Measurements from ENCODE around the gene GPR3. TPM values are rescaled to one million over a fixed set of nuclear protein-coding genes. Genes with fewer than 3 reads are reported as not detected.

GPR3 gene
- total and polyA plus RNA-seq, 10 of the 15 experiments (the other 5 are each of a cell fraction or from before 2014, with no cell fraction given) = 0.33 to 1.4 (median 0.63) TPM; not detected in 3

DNA sequence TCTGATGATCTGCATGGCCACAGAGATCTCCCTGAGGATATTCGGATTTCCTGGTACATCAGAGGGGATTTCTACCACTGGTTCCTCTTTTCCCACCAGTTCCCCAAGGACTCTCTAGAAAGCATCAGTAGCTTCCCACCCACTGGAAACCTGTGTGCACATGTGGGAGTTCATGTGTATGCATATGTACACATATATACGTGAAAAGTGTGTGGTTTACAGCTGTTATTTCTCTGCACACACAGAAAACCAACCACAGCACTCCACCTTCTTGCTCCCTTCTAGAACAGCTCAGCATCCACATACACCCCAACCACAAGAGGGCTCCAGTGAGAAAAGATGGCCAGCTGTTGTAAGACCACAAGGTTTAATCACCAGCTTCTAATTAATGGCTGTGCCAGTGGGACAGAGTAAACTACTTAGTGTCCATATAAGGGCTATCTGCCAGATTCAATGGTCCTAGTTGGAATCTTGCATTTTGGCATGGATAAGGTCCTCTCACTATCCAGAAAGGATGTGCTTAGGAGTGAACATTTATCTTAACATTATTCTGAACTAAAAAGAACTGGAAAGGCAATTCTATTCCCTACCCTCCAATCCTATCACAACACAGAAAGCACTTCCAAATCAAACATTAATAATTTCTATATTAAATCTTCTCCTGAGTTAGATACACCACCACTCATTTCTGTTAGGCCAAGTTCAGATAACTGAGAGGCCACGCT is 24.1 kb downstream of the GPR3 start (continued):
- TF ChIP-seq, protein P1, sequence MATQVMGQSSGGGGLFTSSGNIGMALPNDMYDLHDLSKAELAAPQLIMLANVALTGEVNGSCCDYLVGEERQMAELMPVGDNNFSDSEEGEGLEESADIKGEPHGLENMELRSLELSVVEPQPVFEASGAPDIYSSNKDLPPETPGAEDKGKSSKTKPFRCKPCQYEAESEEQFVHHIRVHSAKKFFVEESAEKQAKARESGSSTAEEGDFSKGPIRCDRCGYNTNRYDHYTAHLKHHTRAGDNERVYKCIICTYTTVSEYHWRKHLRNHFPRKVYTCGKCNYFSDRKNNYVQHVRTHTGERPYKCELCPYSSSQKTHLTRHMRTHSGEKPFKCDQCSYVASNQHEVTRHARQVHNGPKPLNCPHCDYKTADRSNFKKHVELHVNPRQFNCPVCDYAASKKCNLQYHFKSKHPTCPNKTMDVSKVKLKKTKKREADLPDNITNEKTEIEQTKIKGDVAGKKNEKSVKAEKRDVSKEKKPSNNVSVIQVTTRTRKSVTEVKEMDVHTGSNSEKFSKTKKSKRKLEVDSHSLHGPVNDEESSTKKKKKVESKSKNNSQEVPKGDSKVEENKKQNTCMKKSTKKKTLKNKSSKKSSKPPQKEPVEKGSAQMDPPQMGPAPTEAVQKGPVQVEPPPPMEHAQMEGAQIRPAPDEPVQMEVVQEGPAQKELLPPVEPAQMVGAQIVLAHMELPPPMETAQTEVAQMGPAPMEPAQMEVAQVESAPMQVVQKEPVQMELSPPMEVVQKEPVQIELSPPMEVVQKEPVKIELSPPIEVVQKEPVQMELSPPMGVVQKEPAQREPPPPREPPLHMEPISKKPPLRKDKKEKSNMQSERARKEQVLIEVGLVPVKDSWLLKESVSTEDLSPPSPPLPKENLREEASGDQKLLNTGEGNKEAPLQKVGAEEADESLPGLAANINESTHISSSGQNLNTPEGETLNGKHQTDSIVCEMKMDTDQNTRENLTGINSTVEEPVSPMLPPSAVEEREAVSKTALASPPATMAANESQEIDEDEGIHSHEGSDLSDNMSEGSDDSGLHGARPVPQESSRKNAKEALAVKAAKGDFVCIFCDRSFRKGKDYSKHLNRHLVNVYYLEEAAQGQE (IDR thresholded peaks at IDR 0.05; ENCODE audit: low read depth, low read length) = no peak
- TF ChIP-seq ZNF384 (IDR thresholded peaks at IDR 0.05; ENCODE audit: borderline replicate concordance, low read depth, low read length) (no peak; the same call in 1 of the 2 replicates), TAF1 (IDR thresholded peaks at IDR 0.05; ENCODE audit: borderline replicate concordance, low read depth, low read length) (no peak), RAD21 (IDR thresholded peaks at IDR 0.05; ENCODE audit: insufficient read depth, low read depth, low read length) (peak; percentile 87), TARDBP (IDR thresholded peaks at IDR 0.05; ENCODE audit: borderline replicate concordance) (no peak), ZSCAN29 (IDR thresholded peaks at IDR 0.05) (no peak), IRF4 (IDR thresholded peaks at IDR 0.05; ENCODE audit: low read depth, low read length) (no peak), YBX1 (IDR thresholded peaks at IDR 0.05) (no peak), PML (IDR thresholded peaks at IDR 0.05; ENCODE audit: low read length) (peak; percentile 63; the same call in 1 of the 2 replicates), RUNX3 (IDR thresholded peaks at IDR 0.05; ENCODE audit: low read length) (peak; percentile 91), GABPA (IDR thresholded peaks at IDR 0.05; ENCODE audit: low read depth) (no peak)
- TF ChIP-seq, protein P2, sequence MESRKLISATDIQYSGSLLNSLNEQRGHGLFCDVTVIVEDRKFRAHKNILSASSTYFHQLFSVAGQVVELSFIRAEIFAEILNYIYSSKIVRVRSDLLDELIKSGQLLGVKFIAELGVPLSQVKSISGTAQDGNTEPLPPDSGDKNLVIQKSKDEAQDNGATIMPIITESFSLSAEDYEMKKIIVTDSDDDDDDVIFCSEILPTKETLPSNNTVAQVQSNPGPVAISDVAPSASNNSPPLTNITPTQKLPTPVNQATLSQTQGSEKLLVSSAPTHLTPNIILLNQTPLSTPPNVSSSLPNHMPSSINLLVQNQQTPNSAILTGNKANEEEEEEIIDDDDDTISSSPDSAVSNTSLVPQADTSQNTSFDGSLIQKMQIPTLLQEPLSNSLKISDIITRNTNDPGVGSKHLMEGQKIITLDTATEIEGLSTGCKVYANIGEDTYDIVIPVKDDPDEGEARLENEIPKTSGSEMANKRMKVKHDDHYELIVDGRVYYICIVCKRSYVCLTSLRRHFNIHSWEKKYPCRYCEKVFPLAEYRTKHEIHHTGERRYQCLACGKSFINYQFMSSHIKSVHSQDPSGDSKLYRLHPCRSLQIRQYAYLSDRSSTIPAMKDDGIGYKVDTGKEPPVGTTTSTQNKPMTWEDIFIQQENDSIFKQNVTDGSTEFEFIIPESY (IDR thresholded peaks at IDR 0.05) = no peak
- TF ChIP-seq, protein P3, sequence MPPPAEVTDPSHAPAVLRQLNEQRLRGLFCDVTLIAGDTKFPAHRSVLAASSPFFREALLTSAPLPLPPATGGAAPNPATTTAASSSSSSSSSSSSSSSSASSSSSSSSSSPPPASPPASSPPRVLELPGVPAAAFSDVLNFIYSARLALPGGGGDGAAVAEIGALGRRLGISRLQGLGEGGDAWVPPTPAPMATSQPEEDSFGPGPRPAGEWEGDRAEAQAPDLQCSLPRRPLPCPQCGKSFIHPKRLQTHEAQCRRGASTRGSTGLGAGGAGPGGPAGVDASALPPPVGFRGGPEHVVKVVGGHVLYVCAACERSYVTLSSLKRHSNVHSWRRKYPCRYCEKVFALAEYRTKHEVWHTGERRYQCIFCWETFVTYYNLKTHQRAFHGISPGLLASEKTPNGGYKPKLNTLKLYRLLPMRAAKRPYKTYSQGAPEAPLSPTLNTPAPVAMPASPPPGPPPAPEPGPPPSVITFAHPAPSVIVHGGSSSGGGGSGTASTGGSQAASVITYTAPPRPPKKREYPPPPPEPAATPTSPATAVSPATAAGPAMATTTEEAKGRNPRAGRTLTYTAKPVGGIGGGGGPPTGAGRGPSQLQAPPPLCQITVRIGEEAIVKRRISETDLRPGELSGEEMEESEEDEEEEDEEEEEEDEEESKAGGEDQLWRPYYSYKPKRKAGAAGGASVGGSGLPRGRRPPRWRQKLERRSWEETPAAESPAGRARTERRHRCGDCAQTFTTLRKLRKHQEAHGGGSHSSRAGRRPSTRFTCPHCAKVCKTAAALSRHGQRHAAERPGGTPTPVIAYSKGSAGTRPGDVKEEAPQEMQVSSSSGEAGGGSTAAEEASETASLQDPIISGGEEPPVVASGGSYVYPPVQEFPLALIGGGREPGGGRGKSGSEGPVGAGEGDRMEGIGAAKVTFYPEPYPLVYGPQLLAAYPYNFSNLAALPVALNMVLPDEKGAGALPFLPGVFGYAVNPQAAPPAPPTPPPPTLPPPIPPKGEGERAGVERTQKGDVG (CRISPR knock-in tag; IDR thresholded peaks at IDR 0.05) = no peak
- TF ChIP-seq, protein P4, sequence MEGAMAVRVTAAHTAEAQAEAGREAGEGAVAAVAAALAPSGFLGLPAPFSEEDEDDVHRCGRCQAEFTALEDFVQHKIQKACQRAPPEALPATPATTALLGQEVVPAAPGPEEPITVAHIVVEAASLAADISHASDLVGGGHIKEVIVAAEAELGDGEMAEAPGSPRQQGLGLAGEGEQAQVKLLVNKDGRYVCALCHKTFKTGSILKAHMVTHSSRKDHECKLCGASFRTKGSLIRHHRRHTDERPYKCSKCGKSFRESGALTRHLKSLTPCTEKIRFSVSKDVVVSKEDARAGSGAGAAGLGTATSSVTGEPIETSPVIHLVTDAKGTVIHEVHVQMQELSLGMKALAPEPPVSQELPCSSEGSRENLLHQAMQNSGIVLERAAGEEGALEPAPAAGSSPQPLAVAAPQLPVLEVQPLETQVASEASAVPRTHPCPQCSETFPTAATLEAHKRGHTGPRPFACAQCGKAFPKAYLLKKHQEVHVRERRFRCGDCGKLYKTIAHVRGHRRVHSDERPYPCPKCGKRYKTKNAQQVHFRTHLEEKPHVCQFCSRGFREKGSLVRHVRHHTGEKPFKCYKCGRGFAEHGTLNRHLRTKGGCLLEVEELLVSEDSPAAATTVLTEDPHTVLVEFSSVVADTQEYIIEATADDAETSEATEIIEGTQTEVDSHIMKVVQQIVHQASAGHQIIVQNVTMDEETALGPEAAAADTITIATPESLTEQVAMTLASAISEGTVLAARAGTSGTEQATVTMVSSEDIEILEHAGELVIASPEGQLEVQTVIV (IDR thresholded peaks at IDR 0.05; ENCODE audit: borderline replicate concordance, partially characterized antibody) = no peak
- TF ChIP-seq, protein P5, sequence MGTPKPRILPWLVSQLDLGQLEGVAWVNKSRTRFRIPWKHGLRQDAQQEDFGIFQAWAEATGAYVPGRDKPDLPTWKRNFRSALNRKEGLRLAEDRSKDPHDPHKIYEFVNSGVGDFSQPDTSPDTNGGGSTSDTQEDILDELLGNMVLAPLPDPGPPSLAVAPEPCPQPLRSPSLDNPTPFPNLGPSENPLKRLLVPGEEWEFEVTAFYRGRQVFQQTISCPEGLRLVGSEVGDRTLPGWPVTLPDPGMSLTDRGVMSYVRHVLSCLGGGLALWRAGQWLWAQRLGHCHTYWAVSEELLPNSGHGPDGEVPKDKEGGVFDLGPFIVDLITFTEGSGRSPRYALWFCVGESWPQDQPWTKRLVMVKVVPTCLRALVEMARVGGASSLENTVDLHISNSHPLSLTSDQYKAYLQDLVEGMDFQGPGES (IDR thresholded peaks at IDR 0.05) = no peak
- TF ChIP-seq, protein P6, sequence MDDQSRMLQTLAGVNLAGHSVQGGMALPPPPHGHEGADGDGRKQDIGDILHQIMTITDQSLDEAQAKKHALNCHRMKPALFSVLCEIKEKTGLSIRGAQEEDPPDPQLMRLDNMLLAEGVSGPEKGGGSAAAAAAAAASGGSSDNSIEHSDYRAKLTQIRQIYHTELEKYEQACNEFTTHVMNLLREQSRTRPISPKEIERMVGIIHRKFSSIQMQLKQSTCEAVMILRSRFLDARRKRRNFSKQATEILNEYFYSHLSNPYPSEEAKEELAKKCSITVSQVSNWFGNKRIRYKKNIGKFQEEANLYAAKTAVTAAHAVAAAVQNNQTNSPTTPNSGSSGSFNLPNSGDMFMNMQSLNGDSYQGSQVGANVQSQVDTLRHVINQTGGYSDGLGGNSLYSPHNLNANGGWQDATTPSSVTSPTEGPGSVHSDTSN (IDR thresholded peaks at IDR 0.05; ENCODE audit: insufficient replicate concordance, low read depth, low read length) = no peak
